ENCODE results near the gene PNPLA1. TPM values are rescaled to one million over a fixed set of nuclear protein-coding genes. Genes with fewer than 3 reads are reported as not detected.

PNPLA1 gene
- total RNA-seq, 1 experiment from 2014 or later: not detected

- Histone ChIP-seq H3K4me1 (ENCODE audit: control insufficient read depth, insufficient read depth, low read length) (peaks cover 9% of the 10 kb centered on the region; the same call in 1 of the 2 replicates), H3K36me3 (ENCODE audit: control insufficient read depth, insufficient read depth, low read length) (no peaks in the 10 kb centered on the region), H3K27ac (ENCODE audit: low read length) (peak overlapping the region; percentile 34; the same call in 1 of the 2 replicates), H3K27me3 (ENCODE audit: control insufficient read depth, insufficient read depth, low read length) (peaks cover 5% of the 10 kb centered on the region), H3K4me3 (ENCODE audit: low read depth in 2 of 2, low read length in 2 of 2) (peak overlapping the region; percentile 41 to 70), H3K9me3 (ENCODE audit: control insufficient read depth, insufficient read depth, low read depth, low read length) (no peaks in the 10 kb centered on the region)
- no TSS peak for BruUV-seq (replicated peaks)
- ATAC-seq (peak; percentile 91), DNase-seq (ENCODE audit: low read depth, low spot score) (peak; percentile 42)
- ChIA-PET POLR2A (interaction anchor here (0.6 kb wide), 1 partner anchor 99 kb away, joined by 4 read pairs; no protein-coding TSS in a partner anchor), CTCF (interaction anchor here (0.5 to 1.3 kb wide), 12 partner anchors 13 to 228 kb away, joined by 3 to 8 read pairs (median 4); no protein-coding TSS in a partner anchor)
- in situ Hi-C loops (cut with HindIII; ENCODE audit: low pct_unique_long_range_greater_than_20kb, low sequenced_read_pairs): no loop called here
- TF ChIP-seq SIN3A (IDR thresholded peaks at IDR 0.05; ENCODE audit: borderline replicate concordance, insufficient read depth, low read depth, low read length): no peak
- TF ChIP-seq POLR2AphosphoS5 (IDR thresholded peaks at IDR 0.05; ENCODE audit: low read depth, low read length): no peak
- peak; percentile 99 for TF ChIP-seq CTCF (IDR thresholded peaks at IDR 0.05)
- intact Hi-C loops (cut with micrococcal nuclease; ENCODE audit: unreplicated experiment): no loop called here
Measured at GRCh38 chr6:36340618-36341454, 71.0 kb downstream of the PNPLA1 start.

- H3K27me3 ChIP-seq (ENCODE audit: control insufficient read depth, insufficient read depth, low read length): no peaks in the 10 kb centered on the region
- CTCF ChIA-PET: no interaction called here
- peaks cover 9% of the 10 kb centered on the region; the same call in 1 of the 2 replicates for H3K4me1 ChIP-seq (ENCODE audit: control insufficient read depth, insufficient read depth, low read length)
- TF ChIP-seq SIN3A (IDR thresholded peaks at IDR 0.05; ENCODE audit: borderline replicate concordance, insufficient read depth, low read depth, low read length) (no peak), CTCF (IDR thresholded peaks at IDR 0.05) (no peak), POLR2AphosphoS5 (IDR thresholded peaks at IDR 0.05; ENCODE audit: low read depth, low read length) (no peak), REST (IDR thresholded peaks at IDR 0.05; ENCODE audit: insufficient read depth in 1 of 2, low read depth in 2 of 2, low read length in 1 of 2) (no peak)
- no peaks in the 10 kb centered on the region for H3K9me3 ChIP-seq (ENCODE audit: control insufficient read depth, insufficient read depth, low read depth, low read length)
- POLR2A ChIA-PET: no interaction called here
- BruUV-seq (replicated peaks): no TSS peak
- H3K4me3 ChIP-seq (ENCODE audit: low read depth in 2 of 2, low read length in 2 of 2): no peak overlapping the region
- in situ Hi-C loops (cut with HindIII; ENCODE audit: low pct_unique_long_range_greater_than_20kb, low sequenced_read_pairs): no loop called here
- intact Hi-C loops (cut with micrococcal nuclease; ENCODE audit: unreplicated experiment): no loop called here
- H3K36me3 ChIP-seq (ENCODE audit: control insufficient read depth, insufficient read depth, low read length): no peaks in the 10 kb centered on the region
- no peak for DNase-seq (ENCODE audit: low read depth, low spot score)
- no peak for ATAC-seq
- no peak overlapping the region for H3K27ac ChIP-seq (ENCODE audit: low read length)
Measured at GRCh38 chr6:36343109-36343680, 73.3 kb downstream of the PNPLA1 start.
